ENCODE results near the gene RBMS1. TPM values are rescaled to one million over a fixed set of nuclear protein-coding genes. Genes with fewer than 3 reads are reported as not detected.
A peak's percentile ranks its signal among the peaks of the same experiment; 100 is the strongest.

RBMS1 gene
- total and polyA plus RNA-seq, 2 experiments from 2014 or later = 55.5 to 94.8 TPM

DNA sequence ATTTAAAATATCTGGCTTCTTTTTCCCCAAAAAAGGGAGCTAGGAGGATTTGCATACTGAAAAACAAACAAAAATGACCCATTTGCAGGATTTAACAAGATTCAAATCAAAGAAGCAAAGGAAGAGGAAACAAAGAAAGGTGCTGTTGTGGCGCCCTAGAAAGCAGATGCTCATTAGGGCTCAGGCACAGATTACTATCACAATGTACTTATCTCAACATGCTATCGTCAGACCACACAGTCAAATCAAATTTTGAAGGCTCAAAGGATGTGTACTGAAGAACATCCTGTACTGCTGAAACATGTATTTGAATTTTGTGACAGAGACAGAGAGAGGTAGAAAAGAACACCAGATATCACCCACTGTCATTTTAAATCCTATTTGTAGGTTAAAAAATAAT lies 10.9 kb downstream of the RBMS1 start:
- Histone ChIP-seq H3K9me2 (ENCODE audit: insufficient read depth) (no peaks in the 10 kb centered on the region), H3K27ac (ENCODE audit: low read depth) (no peak overlapping the region), H4K20me1 (replicated peaks; ENCODE audit: insufficient read depth) (no peaks in the 10 kb centered on the region), H3K4me3 (no peak overlapping the region), H3F3A (replicated peaks; ENCODE audit: low read depth) (no peaks in the 10 kb centered on the region), H3K79me2 (replicated peaks; ENCODE audit: insufficient read depth) (peaks cover 98% of the 10 kb centered on the region), H3K36me3 (ENCODE audit: insufficient read depth) (no peaks in the 10 kb centered on the region), H2AFZ (no peak overlapping the region), H3K27me3 (ENCODE audit: insufficient read depth) (no peaks in the 10 kb centered on the region), H3K4me1 (ENCODE audit: insufficient read depth) (peaks cover 51% of the 10 kb centered on the region), H3K4me2 (no peak overlapping the region)
- Mint-ChIP-seq H3K9me3 (no peaks in the 10 kb centered on the region), H3K4me1 (peaks cover 44% of the 10 kb centered on the region), H3K4me3 (no peak overlapping the region), H3K36me3 (ENCODE audit: low read depth) (no peaks in the 10 kb centered on the region), H3K27ac (peak overlapping the region; percentile 67), H3K27me3 (ENCODE audit: insufficient read depth, low read depth, poor library complexity) (no peaks in the 10 kb centered on the region)
- TF ChIP-seq EZH2 (IDR thresholded peaks at IDR 0.05; ENCODE audit: low read depth, unreplicated experiment) (no peak), ZNF114 (CRISPR knock-in tag; IDR thresholded peaks at IDR 0.05) (no peak), ZNF331 (CRISPR knock-in tag; IDR thresholded peaks at IDR 0.05; ENCODE audit: low read depth) (no peak), NANOG (IDR thresholded peaks at IDR 0.05; ENCODE audit: borderline replicate concordance) (no peak), EZH2phosphoT487 (IDR thresholded peaks at IDR 0.05; ENCODE audit: unreplicated experiment) (no peak), POLR2AphosphoS5 (IDR thresholded peaks at IDR 0.05; ENCODE audit: low read depth) (no peak), JUNB (IDR thresholded peaks at IDR 0.05; ENCODE audit: unreplicated experiment) (no peak), STAT1 (IDR thresholded peaks at IDR 0.05; ENCODE audit: unreplicated experiment) (no peak), CREB1 (CRISPR knock-in tag; IDR thresholded peaks at IDR 0.05; ENCODE audit: low read depth) (no peak)
- TF ChIP-seq, protein P1, sequence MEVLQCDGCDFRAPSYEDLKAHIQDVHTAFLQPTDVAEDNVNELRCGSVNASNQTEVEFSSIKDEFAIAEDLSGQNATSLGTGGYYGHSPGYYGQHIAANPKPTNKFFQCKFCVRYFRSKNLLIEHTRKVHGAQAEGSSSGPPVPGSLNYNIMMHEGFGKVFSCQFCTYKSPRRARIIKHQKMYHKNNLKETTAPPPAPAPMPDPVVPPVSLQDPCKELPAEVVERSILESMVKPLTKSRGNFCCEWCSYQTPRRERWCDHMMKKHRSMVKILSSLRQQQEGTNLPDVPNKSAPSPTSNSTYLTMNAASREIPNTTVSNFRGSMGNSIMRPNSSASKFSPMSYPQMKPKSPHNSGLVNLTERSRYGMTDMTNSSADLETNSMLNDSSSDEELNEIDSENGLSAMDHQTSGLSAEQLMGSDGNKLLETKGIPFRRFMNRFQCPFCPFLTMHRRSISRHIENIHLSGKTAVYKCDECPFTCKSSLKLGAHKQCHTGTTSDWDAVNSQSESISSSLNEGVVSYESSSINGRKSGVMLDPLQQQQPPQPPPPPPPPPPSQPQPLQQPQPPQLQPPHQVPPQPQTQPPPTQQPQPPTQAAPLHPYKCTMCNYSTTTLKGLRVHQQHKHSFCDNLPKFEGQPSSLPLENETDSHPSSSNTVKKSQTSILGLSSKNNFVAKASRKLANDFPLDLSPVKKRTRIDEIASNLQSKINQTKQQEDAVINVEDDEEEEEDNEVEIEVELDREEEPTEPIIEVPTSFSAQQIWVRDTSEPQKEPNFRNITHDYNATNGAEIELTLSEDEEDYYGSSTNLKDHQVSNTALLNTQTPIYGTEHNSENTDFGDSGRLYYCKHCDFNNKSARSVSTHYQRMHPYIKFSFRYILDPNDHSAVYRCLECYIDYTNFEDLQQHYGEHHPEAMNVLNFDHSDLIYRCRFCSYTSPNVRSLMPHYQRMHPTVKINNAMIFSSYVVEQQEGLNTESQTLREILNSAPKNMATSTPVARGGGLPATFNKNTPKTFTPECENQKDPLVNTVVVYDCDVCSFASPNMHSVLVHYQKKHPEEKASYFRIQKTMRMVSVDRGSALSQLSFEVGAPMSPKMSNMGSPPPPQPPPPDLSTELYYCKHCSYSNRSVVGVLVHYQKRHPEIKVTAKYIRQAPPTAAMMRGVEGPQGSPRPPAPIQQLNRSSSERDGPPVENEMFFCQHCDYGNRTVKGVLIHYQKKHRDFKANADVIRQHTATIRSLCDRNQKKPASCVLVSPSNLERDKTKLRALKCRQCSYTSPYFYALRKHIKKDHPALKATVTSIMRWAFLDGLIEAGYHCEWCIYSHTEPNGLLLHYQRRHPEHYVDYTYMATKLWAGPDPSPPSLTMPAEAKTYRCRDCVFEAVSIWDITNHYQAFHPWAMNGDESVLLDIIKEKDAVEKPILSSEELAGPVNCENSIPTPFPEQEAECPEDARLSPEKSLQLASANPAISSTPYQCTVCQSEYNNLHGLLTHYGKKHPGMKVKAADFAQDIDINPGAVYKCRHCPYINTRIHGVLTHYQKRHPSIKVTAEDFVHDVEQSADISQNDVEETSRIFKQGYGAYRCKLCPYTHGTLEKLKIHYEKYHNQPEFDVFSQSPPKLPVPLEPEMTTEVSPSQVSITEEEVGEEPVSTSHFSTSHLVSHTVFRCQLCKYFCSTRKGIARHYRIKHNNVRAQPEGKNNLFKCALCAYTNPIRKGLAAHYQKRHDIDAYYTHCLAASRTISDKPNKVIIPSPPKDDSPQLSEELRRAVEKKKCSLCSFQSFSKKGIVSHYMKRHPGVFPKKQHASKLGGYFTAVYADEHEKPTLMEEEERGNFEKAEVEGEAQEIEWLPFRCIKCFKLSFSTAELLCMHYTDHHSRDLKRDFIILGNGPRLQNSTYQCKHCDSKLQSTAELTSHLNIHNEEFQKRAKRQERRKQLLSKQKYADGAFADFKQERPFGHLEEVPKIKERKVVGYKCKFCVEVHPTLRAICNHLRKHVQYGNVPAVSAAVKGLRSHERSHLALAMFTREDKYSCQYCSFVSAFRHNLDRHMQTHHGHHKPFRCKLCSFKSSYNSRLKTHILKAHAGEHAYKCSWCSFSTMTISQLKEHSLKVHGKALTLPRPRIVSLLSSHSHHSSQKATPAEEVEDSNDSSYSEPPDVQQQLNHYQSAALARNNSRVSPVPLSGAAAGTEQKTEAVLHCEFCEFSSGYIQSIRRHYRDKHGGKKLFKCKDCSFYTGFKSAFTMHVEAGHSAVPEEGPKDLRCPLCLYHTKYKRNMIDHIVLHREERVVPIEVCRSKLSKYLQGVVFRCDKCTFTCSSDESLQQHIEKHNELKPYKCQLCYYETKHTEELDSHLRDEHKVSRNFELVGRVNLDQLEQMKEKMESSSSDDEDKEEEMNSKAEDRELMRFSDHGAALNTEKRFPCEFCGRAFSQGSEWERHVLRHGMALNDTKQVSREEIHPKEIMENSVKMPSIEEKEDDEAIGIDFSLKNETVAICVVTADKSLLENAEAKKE (CRISPR knock-in tag; IDR thresholded peaks at IDR 0.05) = no peak
- TF ChIP-seq, protein P2, sequence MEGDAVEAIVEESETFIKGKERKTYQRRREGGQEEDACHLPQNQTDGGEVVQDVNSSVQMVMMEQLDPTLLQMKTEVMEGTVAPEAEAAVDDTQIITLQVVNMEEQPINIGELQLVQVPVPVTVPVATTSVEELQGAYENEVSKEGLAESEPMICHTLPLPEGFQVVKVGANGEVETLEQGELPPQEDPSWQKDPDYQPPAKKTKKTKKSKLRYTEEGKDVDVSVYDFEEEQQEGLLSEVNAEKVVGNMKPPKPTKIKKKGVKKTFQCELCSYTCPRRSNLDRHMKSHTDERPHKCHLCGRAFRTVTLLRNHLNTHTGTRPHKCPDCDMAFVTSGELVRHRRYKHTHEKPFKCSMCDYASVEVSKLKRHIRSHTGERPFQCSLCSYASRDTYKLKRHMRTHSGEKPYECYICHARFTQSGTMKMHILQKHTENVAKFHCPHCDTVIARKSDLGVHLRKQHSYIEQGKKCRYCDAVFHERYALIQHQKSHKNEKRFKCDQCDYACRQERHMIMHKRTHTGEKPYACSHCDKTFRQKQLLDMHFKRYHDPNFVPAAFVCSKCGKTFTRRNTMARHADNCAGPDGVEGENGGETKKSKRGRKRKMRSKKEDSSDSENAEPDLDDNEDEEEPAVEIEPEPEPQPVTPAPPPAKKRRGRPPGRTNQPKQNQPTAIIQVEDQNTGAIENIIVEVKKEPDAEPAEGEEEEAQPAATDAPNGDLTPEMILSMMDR (conservative IDR thresholded peaks at IDR 0.05; ENCODE audit: low read depth in 2 of 2) = no peak
- TF ChIP-seq, protein P3, sequence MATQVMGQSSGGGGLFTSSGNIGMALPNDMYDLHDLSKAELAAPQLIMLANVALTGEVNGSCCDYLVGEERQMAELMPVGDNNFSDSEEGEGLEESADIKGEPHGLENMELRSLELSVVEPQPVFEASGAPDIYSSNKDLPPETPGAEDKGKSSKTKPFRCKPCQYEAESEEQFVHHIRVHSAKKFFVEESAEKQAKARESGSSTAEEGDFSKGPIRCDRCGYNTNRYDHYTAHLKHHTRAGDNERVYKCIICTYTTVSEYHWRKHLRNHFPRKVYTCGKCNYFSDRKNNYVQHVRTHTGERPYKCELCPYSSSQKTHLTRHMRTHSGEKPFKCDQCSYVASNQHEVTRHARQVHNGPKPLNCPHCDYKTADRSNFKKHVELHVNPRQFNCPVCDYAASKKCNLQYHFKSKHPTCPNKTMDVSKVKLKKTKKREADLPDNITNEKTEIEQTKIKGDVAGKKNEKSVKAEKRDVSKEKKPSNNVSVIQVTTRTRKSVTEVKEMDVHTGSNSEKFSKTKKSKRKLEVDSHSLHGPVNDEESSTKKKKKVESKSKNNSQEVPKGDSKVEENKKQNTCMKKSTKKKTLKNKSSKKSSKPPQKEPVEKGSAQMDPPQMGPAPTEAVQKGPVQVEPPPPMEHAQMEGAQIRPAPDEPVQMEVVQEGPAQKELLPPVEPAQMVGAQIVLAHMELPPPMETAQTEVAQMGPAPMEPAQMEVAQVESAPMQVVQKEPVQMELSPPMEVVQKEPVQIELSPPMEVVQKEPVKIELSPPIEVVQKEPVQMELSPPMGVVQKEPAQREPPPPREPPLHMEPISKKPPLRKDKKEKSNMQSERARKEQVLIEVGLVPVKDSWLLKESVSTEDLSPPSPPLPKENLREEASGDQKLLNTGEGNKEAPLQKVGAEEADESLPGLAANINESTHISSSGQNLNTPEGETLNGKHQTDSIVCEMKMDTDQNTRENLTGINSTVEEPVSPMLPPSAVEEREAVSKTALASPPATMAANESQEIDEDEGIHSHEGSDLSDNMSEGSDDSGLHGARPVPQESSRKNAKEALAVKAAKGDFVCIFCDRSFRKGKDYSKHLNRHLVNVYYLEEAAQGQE (IDR thresholded peaks at IDR 0.05; ENCODE audit: unreplicated experiment) = no peak
- TF ChIP-seq, protein P4, sequence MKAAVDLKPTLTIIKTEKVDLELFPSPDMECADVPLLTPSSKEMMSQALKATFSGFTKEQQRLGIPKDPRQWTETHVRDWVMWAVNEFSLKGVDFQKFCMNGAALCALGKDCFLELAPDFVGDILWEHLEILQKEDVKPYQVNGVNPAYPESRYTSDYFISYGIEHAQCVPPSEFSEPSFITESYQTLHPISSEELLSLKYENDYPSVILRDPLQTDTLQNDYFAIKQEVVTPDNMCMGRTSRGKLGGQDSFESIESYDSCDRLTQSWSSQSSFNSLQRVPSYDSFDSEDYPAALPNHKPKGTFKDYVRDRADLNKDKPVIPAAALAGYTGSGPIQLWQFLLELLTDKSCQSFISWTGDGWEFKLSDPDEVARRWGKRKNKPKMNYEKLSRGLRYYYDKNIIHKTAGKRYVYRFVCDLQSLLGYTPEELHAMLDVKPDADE (IDR thresholded peaks at IDR 0.05) = no peak
- ATAC-seq = no peak
- no peak for DNase-seq (ENCODE audit: low spot score)

All from GM23338 (cell line).